ENCODE data around the gene TPM1.
A peak's percentile ranks its signal among the peaks of the same experiment; 100 is the strongest.

Gene TPM1

GRCh38 chr15:63010920-63011693 is 31.4 kb upstream of the TPM1 start:
- Mint-ChIP-seq H3K9me3 (no peaks in the 10 kb centered on the region), H3K27ac (no peak overlapping the region), H3K4me3 (no peak overlapping the region), H3K4me1 (peaks cover 8% of the 10 kb centered on the region), H3K36me3 (no peaks in the 10 kb centered on the region)
- DNase-seq (ENCODE audit: low spot score in 2 of 2) (no peak), ATAC-seq (no peak)

- Mint-ChIP-seq H3K4me3 (no peak overlapping the region), H3K27ac (no peak overlapping the region), H3K36me3 (no peaks in the 10 kb centered on the region), H3K4me1 (peaks cover 8% of the 10 kb centered on the region), H3K9me3 (no peaks in the 10 kb centered on the region)
- no peak for DNase-seq (ENCODE audit: low spot score in 2 of 2)
- no peak for ATAC-seq
Observed at GRCh38 chr15:63012444-63012843, 30.1 kb upstream of the TPM1 start.

- H3K4me1 Mint-ChIP-seq: peaks cover 8% of the 10 kb centered on the region
- no peaks in the 10 kb centered on the region for H3K9me3 Mint-ChIP-seq
- DNase-seq (ENCODE audit: low spot score in 2 of 2) (no peak), ATAC-seq (no peak)
- no peaks in the 10 kb centered on the region for H3K36me3 Mint-ChIP-seq
- H3K4me3 Mint-ChIP-seq: no peak overlapping the region
- H3K27ac Mint-ChIP-seq: no peak overlapping the region
Observed at GRCh38 chr15:63013052-63013808, 29.3 kb upstream of the TPM1 start.

GRCh38 chr15:63014578-63014977 is 28.0 kb upstream of the TPM1 start:
- ATAC-seq: no peak
- DNase-seq (ENCODE audit: low spot score in 2 of 2): no peak
- no peak overlapping the region for H3K27ac Mint-ChIP-seq
- no peak overlapping the region for H3K4me3 Mint-ChIP-seq
- H3K9me3 Mint-ChIP-seq: no peaks in the 10 kb centered on the region
- peaks cover 8% of the 10 kb centered on the region for H3K4me1 Mint-ChIP-seq
- H3K36me3 Mint-ChIP-seq: no peaks in the 10 kb centered on the region

- no peaks in the 10 kb centered on the region for H3K9me3 Mint-ChIP-seq
- peaks cover 8% of the 10 kb centered on the region for H3K4me1 Mint-ChIP-seq
- no peak overlapping the region for H3K27ac Mint-ChIP-seq
- H3K36me3 Mint-ChIP-seq: no peaks in the 10 kb centered on the region
- ATAC-seq: peak; percentile 61
- H3K4me3 Mint-ChIP-seq: no peak overlapping the region
- DNase-seq (ENCODE audit: low spot score in 2 of 2): no peak
Observed at GRCh38 chr15:63015618-63016017, 26.9 kb upstream of the TPM1 start.

GRCh38 chr15:63016234-63016633 is 26.3 kb upstream of the TPM1 start:
- H3K27ac Mint-ChIP-seq: no peak overlapping the region
- no peaks in the 10 kb centered on the region for H3K9me3 Mint-ChIP-seq
- no peaks in the 10 kb centered on the region for H3K36me3 Mint-ChIP-seq
- H3K4me3 Mint-ChIP-seq: no peak overlapping the region
- DNase-seq (ENCODE audit: low spot score in 2 of 2) (no peak), ATAC-seq (no peak)
- H3K4me1 Mint-ChIP-seq: peaks cover 8% of the 10 kb centered on the region

- H3K4me1 Mint-ChIP-seq: peaks cover 8% of the 10 kb centered on the region
- DNase-seq (ENCODE audit: low spot score in 2 of 2) (no peak), ATAC-seq (no peak)
- no peak overlapping the region for H3K27ac Mint-ChIP-seq
- no peaks in the 10 kb centered on the region for H3K36me3 Mint-ChIP-seq
- H3K4me3 Mint-ChIP-seq: no peak overlapping the region
- no peaks in the 10 kb centered on the region for H3K9me3 Mint-ChIP-seq
Observed at GRCh38 chr15:63018639-63019038, 23.9 kb upstream of the TPM1 start.

- H3K27ac Mint-ChIP-seq: no peak overlapping the region
- no peak overlapping the region for H3K4me3 Mint-ChIP-seq
- H3K36me3 Mint-ChIP-seq: no peaks in the 10 kb centered on the region
- no peak for ATAC-seq
- no peak for DNase-seq (ENCODE audit: low spot score in 2 of 2)
- no peaks in the 10 kb centered on the region for H3K9me3 Mint-ChIP-seq
- H3K4me1 Mint-ChIP-seq: peaks cover 8% of the 10 kb centered on the region
Observed at GRCh38 chr15:63019511-63020109, 22.9 kb upstream of the TPM1 start.

GRCh38 chr15:63020128-63020527 is 22.4 kb upstream of the TPM1 start:
- Mint-ChIP-seq H3K9me3 (no peaks in the 10 kb centered on the region), H3K4me1 (peaks cover 8% of the 10 kb centered on the region), H3K4me3 (no peak overlapping the region), H3K27ac (no peak overlapping the region), H3K36me3 (no peaks in the 10 kb centered on the region)
- ATAC-seq: no peak
- no peak for DNase-seq (ENCODE audit: low spot score in 2 of 2)

GRCh38 chr15:63020759-63021430 is 21.7 kb upstream of the TPM1 start:
- no peak for DNase-seq (ENCODE audit: low spot score in 2 of 2)
- Mint-ChIP-seq H3K36me3 (no peaks in the 10 kb centered on the region), H3K9me3 (no peaks in the 10 kb centered on the region), H3K27ac (no peak overlapping the region), H3K4me1 (peaks cover under 1% of the 10 kb centered on the region), H3K4me3 (no peak overlapping the region)
- ATAC-seq: no peak

- H3K36me3 Mint-ChIP-seq: no peaks in the 10 kb centered on the region
- H3K9me3 Mint-ChIP-seq: no peaks in the 10 kb centered on the region
- no peak for ATAC-seq
- H3K27ac Mint-ChIP-seq: no peak overlapping the region
- no peak overlapping the region for H3K4me3 Mint-ChIP-seq
- no peaks in the 10 kb centered on the region for H3K4me1 Mint-ChIP-seq
- no peak for DNase-seq (ENCODE audit: low spot score in 2 of 2)
Observed at GRCh38 chr15:63022181-63022580, 20.4 kb upstream of the TPM1 start.

GRCh38 chr15:63022663-63023062 is 19.9 kb upstream of the TPM1 start:
- no peaks in the 10 kb centered on the region for H3K4me1 Mint-ChIP-seq
- DNase-seq (ENCODE audit: low spot score in 2 of 2) (no peak), ATAC-seq (no peak)
- H3K36me3 Mint-ChIP-seq: no peaks in the 10 kb centered on the region
- H3K27ac Mint-ChIP-seq: no peak overlapping the region
- H3K9me3 Mint-ChIP-seq: no peaks in the 10 kb centered on the region
- H3K4me3 Mint-ChIP-seq: no peak overlapping the region

- Mint-ChIP-seq H3K36me3 (no peaks in the 10 kb centered on the region), H3K4me1 (no peaks in the 10 kb centered on the region), H3K9me3 (no peaks in the 10 kb centered on the region), H3K27ac (no peak overlapping the region), H3K4me3 (no peak overlapping the region)
- DNase-seq (ENCODE audit: low spot score in 2 of 2): no peak
- ATAC-seq: no peak
Observed at GRCh38 chr15:63023351-63023945, 19.1 kb upstream of the TPM1 start.

- Mint-ChIP-seq H3K9me3 (no peaks in the 10 kb centered on the region), H3K4me3 (no peak overlapping the region), H3K36me3 (no peaks in the 10 kb centered on the region), H3K4me1 (no peaks in the 10 kb centered on the region), H3K27ac (no peak overlapping the region)
- ATAC-seq (no peak), DNase-seq (ENCODE audit: low spot score in 2 of 2) (no peak)
Observed at GRCh38 chr15:63025460-63025859, 17.1 kb upstream of the TPM1 start.

GRCh38 chr15:63027646-63028045 is 14.9 kb upstream of the TPM1 start:
- Mint-ChIP-seq H3K4me3 (no peak overlapping the region), H3K27ac (no peak overlapping the region), H3K9me3 (no peaks in the 10 kb centered on the region), H3K36me3 (no peaks in the 10 kb centered on the region), H3K4me1 (no peaks in the 10 kb centered on the region)
- ATAC-seq (no peak), DNase-seq (ENCODE audit: low spot score in 2 of 2) (no peak)

All from stimulated activated effector memory CD8-positive, alpha-beta T cell treated with anti-CD3 and anti-CD28 coated beads, Interleukin-12 subunit alpha, Interleukin-12 subunit beta, amount 100 ng/mL, for 72 hours (primary cell).